GM23248 (cell line): ENCODE measurements around the gene MANBA. TPM values are rescaled to one million over a fixed set of nuclear protein-coding genes. Genes with fewer than 3 reads are reported as not detected.
A peak's percentile ranks its signal among the peaks of the same experiment; 100 is the strongest.

Experiments
- DNase-seq: peaks from one replicate; pipeline ENCODE4 v3.0.0-alpha.2; 2015
- H2AFZ ChIP-seq: fragments of 200-600 bp; sonication (generic); 2 replicates; pipeline ENCODE4 v1.6.1; 2016; ENCODE audit warnings: antibody characterized with exemption
- H3F3A ChIP-seq: fragments of 200-600 bp; sonication (generic); 2 replicates; pipeline ENCODE4 v1.6.1; 2016; ENCODE audit warnings: mild to moderate bottlenecking, antibody characterized with exemption, mixed run types; ENCODE audit not compliant: insufficient read depth
- H3K27ac ChIP-seq: fragments of 200-600 bp; sonication (generic); 2 replicates; pipeline ENCODE4 v1.5.1; 2016; ENCODE audit warnings: mild to moderate bottlenecking
- H3K27me3 ChIP-seq: fragments of 200-600 bp; sonication (generic); replicated peaks from 2 replicates; pipeline ENCODE4 v1.6.1; 2016; ENCODE audit warnings: mild to moderate bottlenecking; ENCODE audit not compliant: insufficient read depth
- H3K36me3 ChIP-seq: fragments of 200-600 bp; sonication (generic); 2 replicates; pipeline ENCODE4 v1.6.1; 2016; ENCODE audit warnings: low read depth, mild to moderate bottlenecking
- H3K4me1 ChIP-seq: fragments of 200-600 bp; sonication (generic); 2 replicates; pipeline ENCODE4 v1.6.1; 2016; ENCODE audit warnings: mild to moderate bottlenecking; ENCODE audit not compliant: insufficient read depth
- H3K4me2 ChIP-seq: fragments of 200-600 bp; sonication (generic); one replicate; pipeline ENCODE4 v1.6.1; 2016; ENCODE audit warnings: mild to moderate bottlenecking; ENCODE audit not compliant: unreplicated experiment
- H3K4me3 ChIP-seq: fragments of 200-600 bp; sonication (generic); 2 replicates; pipeline ENCODE4 v1.5.1; 2016; ENCODE audit warnings: mild to moderate bottlenecking
- H3K79me2 ChIP-seq: fragments of 200-600 bp; sonication (generic); 2 replicates; pipeline ENCODE4 v1.6.1; 2016; ENCODE audit warnings: mild to moderate bottlenecking; ENCODE audit not compliant: insufficient read depth
- H3K9ac ChIP-seq: fragments of 200-600 bp; sonication (generic); 2 replicates; pipeline ENCODE4 v1.6.1; 2016; ENCODE audit warnings: mild to moderate bottlenecking
- H3K9me2 ChIP-seq: fragments of 200-600 bp; sonication (generic); 2 replicates; pipeline ENCODE4 v1.6.1; 2016; ENCODE audit warnings: mixed run types, mild to moderate bottlenecking, moderate library complexity; ENCODE audit not compliant: insufficient read depth
- H3K9me3 ChIP-seq: fragments of 200-600 bp; sonication (generic); one replicate; pipeline ENCODE4 v1.6.1; 2017; ENCODE audit warnings: low read depth
- H4K20me1 ChIP-seq: fragments of 200-600 bp; sonication (generic); 2 replicates; pipeline ENCODE4 v1.6.0; 2016; ENCODE audit not compliant: insufficient read depth
- EZH2 ChIP-seq: fragments of 200-600 bp; sonication (generic); IDR thresholded peaks from 2 replicates; pipeline ENCODE4 v1.6.1; 2018; ENCODE audit warnings: antibody characterized with exemption, mild to moderate bottlenecking; ENCODE audit not compliant: insufficient read depth, poor library complexity, severe bottlenecking
- EZH2phosphoT487 ChIP-seq: fragments of 200-600 bp; sonication (generic); IDR thresholded peaks from 2 replicates; pipeline ENCODE4 v1.6.1; 2018; ENCODE audit warnings: antibody characterized with exemption, moderate library complexity, mild to moderate bottlenecking, low read depth; ENCODE audit not compliant: insufficient read depth
- WGBS, 2 experiments: methylation state at CpG; one replicate each; pipeline ENCODE4 v1.1.6; 2015 to 2017; ENCODE audit warnings: low lambda C conversion rate in 2 of 2, low coverage in 1 of 2; ENCODE audit errors: missing lambda C conversion rate in 2 of 2; 5-methylcytosine and 5-hydroxymethylcytosine counted together
- in situ Hi-C: fragments of 300-500 bp; cut with MboI; formaldehyde crosslinking; loops from 2 replicates; pipeline ENCODE4 v1.15.0; 2020
- polyA plus RNA-seq: library from polyadenylated mRNA; unstranded; fragments of >200 nt; fragmentation: Nextera tagmentation; extraction: Ambion mirVana; gene quantifications from 2 replicates; pipeline ENCODE4 v1.2.1, GENCODE V29; 2016
- total RNA-seq: library from RNA; depleted of rRNA; stranded (reverse); fragments of >200 nt; shearing (Covaris generic); gene quantifications from 2 replicates; pipeline ENCODE4 v1.2.3, GENCODE V29; 2014

MANBA gene
- total and polyA plus RNA-seq, 2 experiments from 2014 or later: 16.6 to 20.5 TPM

GRCh38 chr4:102736636-102737549, 23.9 kb downstream of the MANBA start:
- in situ Hi-C loops: no loop called here
- H3F3A ChIP-seq: no peaks in the 10 kb centered on the region

GRCh38 chr4:102735582-102735981, 25.2 kb downstream of the MANBA start:
- DNase-seq: no peak
- H3K9me2 ChIP-seq: no peaks in the 10 kb centered on the region
- 0 out of 2 replicates have a peak, but pooled peaks cover 5% of the 10 kb centered on the region for H3K79me2 ChIP-seq
- H3K4me1 ChIP-seq: no peaks in the 10 kb centered on the region
- H4K20me1 ChIP-seq: no peaks in the 10 kb centered on the region
- no peak overlapping the region for H3K9ac ChIP-seq
- H3F3A ChIP-seq: no peaks in the 10 kb centered on the region
- 100% methylated on average over 1 of the region's 1 CpG for WGBS, 2 experiments
- H3K27me3 ChIP-seq: no peaks in the 10 kb centered on the region
- H3K36me3 ChIP-seq: no peaks in the 10 kb centered on the region
- no peak overlapping the region for H3K4me2 ChIP-seq
- in situ Hi-C loops: no loop called here
- H3K4me3 ChIP-seq: no peak overlapping the region
- H3K9me3 ChIP-seq: no peaks in the 10 kb centered on the region
- H2AFZ ChIP-seq: no peak overlapping the region
- H3K27ac ChIP-seq: no peak overlapping the region
- no peak for TF ChIP-seq EZH2phosphoT487
- no peak for TF ChIP-seq EZH2

More at GRCh38 chr4:102736636-102737549, 23.9 kb downstream of the MANBA start:
- no peak overlapping the region for H3K9ac ChIP-seq
- no peaks in the 10 kb centered on the region for H3K4me1 ChIP-seq
- H3K36me3 ChIP-seq: no peaks in the 10 kb centered on the region
- 87 to 89% methylated on average over 11 of the region's 11 CpGs for WGBS, 2 experiments
- H3K9me2 ChIP-seq: no peaks in the 10 kb centered on the region
- no peaks in the 10 kb centered on the region for H3K9me3 ChIP-seq
- no peak overlapping the region for H3K4me2 ChIP-seq
- no peak for DNase-seq
- H3K27me3 ChIP-seq: no peaks in the 10 kb centered on the region
- no peak overlapping the region for H3K27ac ChIP-seq
- no peak overlapping the region for H3K4me3 ChIP-seq
- H2AFZ ChIP-seq: no peak overlapping the region
- TF ChIP-seq EZH2phosphoT487: no peak
- TF ChIP-seq EZH2: no peak
- no peaks in the 10 kb centered on the region for H4K20me1 ChIP-seq
- H3K79me2 ChIP-seq: 0 out of 2 replicates have a peak, but pooled peaks cover 5% of the 10 kb centered on the region

- Histone ChIP-seq H3F3A (no peaks in the 10 kb centered on the region), H3K4me2 (no peak overlapping the region), H3K9me3 (no peaks in the 10 kb centered on the region), H3K27ac (peak overlapping the region; percentile 18; the same call in 1 of the 2 replicates), H3K9me2 (no peaks in the 10 kb centered on the region), H4K20me1 (no peaks in the 10 kb centered on the region), H2AFZ (no peak overlapping the region), H3K27me3 (no peaks in the 10 kb centered on the region), H3K4me1 (no peaks in the 10 kb centered on the region), H3K4me3 (no peak overlapping the region), H3K9ac (no peak overlapping the region), H3K79me2 (0 out of 2 replicates have a peak, but pooled peaks cover 5% of the 10 kb centered on the region), H3K36me3 (no peaks in the 10 kb centered on the region)
- TF ChIP-seq EZH2phosphoT487 (no peak), EZH2 (no peak)
- DNase-seq: peak; percentile 53
- WGBS, 2 experiments: 96 to 97% methylated on average over 5 of the region's 5 CpGs
- in situ Hi-C loops: no loop called here
These were observed 26.0 kb downstream of the MANBA start for GRCh38 chr4:102734591-102735385.

- Histone ChIP-seq H3F3A (no peaks in the 10 kb centered on the region), H3K27me3 (no peaks in the 10 kb centered on the region), H4K20me1 (no peaks in the 10 kb centered on the region), H3K9ac (no peak overlapping the region), H3K9me2 (no peaks in the 10 kb centered on the region), H3K4me1 (no peaks in the 10 kb centered on the region), H3K27ac (peak overlapping the region; percentile 18; the same call in 1 of the 2 replicates), H3K4me2 (no peak overlapping the region), H3K36me3 (no peaks in the 10 kb centered on the region), H3K9me3 (no peaks in the 10 kb centered on the region), H2AFZ (no peak overlapping the region), H3K79me2 (0 out of 2 replicates have a peak, but pooled peaks cover 5% of the 10 kb centered on the region), H3K4me3 (no peak overlapping the region)
- WGBS, 2 experiments: 91 to 94% methylated on average over 5 of the region's 5 CpGs
- DNase-seq: no peak
- TF ChIP-seq EZH2 (no peak), EZH2phosphoT487 (no peak)
- in situ Hi-C loops: no loop called here
These were observed 26.7 kb downstream of the MANBA start for GRCh38 chr4:102734116-102734515.
